NCI-H748 (cell line): ENCODE results near the gene CAVIN2.

Source experiments
- DNase-seq: peaks from one replicate; lab custom pipeline; 2025; ENCODE audit not compliant: unreplicated experiment; lab: John Stamatoyannopoulos, UW

The CAVIN2 gene

DNA sequence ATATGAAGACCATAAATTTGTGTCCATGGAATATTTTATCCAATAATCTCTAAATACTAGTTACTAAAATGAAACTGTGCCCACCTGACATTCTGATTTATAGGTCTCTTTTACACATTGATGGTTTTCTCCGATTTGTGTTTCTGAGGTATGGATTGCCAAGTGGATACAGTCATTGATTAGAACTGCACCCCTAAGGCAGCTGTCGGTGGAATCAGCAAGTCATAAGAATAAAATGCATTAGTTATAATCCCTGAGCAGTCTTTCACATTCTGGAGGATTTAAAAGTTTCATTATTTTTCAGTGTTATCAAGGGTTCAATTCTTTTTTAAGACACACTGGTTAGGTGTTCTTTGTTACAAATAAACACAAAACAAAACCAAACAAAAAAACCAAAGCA is 6.0 kb downstream of the CAVIN2 start:
- DNase-seq, result no peak

DNA sequence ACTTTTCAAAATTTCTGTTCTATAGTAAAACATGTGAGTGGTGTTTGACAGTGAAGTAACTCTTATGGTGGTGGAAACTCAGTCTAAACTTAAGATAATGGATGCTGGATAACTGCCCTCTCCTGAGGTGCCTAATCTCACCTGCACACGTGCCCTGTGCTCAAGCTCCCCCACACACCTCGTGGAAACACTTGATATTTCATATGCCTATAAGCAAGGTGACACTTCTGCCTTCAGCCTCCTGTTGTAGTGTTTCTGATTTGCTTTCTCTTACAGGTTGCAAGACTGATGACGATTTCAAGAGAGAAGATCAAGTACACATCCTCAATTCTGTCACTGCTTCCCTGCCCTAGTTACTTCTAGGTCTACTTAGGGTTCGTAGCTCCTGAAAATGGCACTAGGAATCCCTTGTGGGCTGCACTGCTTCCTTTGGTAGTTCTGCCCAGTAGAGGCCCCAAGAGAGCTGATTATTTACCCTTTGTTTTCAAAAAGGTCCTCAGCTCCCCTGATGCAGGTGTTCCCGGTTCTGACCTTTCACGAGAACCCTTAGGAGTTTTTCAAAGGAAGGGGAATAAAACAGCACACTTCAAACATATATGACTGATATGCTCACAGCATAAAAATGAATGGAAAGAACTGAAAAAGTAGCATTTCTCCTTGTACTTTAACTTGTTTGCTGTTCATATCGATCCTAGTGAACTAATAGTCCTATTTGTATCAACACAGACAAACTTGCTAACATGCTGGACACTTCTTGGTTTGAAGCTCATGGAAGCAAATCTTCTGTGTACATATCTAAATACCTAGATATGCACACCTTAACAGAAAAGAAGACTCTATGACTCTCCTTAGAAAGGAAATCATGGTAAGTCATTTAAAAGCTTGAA is 6.7 kb downstream of the CAVIN2 start:
- peak; percentile 28 for DNase-seq

DNA sequence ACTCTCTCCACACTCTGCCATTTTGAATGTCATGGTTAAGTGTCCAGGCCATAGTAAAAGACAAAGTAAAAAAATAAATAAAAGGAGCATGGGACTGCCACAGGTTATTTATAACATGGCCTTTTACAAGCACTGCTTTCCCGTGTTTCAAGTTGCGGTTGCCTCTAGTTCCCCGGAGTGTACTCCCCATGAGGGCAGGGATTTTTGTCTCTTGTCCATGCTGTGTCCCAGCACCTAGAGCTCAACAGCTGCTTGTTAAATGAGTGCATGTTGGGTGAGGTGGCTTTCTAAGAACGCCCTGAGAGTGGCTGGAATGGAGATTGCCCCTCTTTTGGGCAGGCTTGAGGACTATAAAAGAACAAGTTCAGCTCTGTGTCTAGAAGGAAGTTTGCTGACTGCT is 8.4 kb downstream of the CAVIN2 start:
- no peak for DNase-seq

DNA sequence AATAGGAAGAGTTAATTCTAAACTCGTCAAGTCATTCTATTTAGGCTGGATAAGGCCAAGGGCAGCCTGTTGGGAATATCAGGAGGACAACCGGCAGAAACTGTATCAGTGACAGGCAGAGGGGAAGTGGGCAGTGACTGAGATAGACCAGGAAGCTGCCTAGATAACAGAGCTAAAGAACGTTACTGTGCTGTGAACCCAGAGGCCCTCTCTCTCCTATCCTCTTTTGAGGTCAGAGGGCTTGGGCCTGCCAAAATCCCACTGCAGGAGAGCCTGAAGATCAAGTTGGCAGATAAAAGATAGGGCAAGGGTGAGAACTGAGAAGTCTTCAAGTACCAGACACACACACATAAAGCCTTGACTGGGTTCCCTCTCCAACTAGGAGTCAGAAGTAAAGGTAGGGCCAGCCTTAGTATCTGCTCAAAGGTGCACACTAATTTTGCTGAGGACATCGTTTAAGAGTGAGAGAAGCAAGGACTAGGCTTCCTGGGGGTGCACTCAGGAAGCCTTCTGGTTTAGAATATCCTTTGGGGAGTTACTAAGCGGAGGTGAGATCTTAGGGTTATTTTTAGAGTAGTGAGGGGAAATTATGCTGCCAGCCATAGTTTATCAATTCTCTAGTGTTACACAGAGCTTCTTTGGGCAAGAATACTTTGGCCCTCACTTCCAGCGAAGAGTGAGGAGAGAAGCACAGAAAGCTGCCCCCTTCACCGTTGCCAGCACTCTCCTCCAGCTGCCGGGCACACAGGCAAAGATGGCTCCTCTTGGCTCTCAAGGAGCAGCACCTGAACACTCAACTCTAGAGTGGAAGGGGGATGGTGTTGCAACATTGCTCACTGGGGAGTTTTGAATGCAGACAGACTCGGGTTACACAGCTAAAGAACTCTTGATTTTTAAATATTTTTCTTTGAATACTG is 9.8 kb downstream of the CAVIN2 start:
- DNase-seq, result no peak

DNA sequence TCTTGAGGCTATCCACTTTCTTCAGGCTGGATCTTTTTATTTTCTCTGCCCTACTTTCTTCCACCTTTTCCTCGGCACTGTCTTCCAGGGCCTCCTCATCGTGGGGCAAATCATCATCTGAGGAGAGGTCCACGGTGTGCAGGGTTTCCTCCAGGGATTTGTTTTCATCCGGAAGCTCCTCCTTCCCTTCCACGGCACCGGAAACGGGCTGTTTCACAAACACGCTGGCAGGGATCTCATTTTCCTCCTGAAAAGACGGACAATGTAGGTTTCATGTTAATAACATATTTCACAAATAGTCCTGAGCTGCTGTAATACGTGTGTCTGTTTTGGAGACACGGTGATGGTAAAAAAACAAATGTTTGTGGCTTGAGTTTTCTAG is 10.4 kb downstream of the CAVIN2 start:
- DNase-seq, result no peak

DNA sequence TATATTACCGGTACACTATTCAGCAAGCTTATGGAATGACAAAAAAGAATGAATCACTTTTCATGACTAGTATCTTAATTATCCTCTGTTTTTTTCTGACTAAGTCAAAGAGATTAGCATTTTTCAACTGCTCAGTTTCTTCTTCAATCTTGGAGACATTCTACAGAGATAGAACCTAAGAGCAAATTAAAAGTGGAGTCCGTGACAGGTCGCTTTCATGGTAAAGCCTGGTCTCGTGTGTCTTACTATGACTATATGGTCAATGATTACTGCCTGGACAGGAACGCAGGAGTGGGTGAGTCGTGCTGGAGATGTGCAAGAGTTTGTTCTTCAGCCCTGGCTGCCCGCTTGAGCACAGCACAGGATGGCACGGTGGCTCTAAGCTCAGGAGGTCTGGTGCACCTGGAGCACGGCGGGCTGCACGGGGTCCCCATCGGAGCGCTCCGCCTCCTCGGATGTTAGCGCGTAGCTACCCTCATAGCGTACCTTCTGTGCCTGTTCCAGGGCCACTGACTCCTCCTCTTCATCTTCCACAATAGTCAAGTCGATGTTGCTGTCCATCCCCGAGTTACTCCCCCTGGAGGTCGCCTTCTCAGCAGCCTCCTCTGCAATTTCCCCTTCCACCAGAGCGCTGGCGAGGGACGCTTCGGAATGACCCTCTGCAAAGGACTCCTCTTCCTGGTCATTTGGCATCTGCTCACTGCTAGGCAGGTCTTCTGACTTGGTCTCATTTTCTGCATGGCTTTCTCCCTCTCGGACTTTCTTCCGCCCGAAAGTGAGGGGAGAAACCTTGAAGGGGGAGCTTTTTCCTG is 11.1 kb downstream of the CAVIN2 start:
- no peak for DNase-seq

DNA sequence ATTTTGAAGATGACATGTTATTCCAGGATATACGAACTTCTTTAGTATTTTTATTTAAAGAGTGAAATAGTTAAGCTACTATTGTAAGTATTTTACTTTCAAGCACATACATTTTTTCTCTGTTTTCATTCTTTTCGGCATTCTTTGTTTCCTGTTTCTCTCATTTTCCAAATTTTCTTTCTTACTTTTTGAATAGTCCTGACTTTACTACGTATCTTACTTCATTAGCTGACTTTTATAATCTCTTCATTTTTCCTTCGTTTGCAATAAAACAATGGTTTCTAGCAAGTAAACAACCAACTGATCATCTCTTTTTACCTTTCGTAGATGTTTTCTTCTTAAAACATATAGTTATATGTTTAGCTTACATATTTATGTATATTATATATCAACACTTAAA is 11.8 kb downstream of the CAVIN2 start:
- no peak for DNase-seq

DNA sequence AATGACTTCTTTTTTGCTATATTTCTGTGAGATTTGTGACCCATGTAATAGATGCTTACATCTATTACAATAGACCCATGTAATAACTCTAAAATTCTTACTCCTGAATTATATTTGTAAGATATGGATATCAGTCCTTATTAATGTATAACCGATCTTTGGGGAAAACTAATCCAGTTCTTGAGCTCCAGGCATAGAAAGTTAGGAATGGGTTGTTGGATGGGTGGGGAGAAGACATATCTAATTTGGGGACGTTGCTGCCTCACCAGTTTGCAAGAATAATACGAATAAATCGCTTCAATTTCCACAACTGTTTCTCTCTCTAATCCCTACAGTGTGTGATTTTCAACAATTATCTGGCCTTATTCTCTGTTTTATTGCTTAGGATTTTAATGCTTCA is 13.5 kb downstream of the CAVIN2 start:
- DNase-seq, result no peak

DNA sequence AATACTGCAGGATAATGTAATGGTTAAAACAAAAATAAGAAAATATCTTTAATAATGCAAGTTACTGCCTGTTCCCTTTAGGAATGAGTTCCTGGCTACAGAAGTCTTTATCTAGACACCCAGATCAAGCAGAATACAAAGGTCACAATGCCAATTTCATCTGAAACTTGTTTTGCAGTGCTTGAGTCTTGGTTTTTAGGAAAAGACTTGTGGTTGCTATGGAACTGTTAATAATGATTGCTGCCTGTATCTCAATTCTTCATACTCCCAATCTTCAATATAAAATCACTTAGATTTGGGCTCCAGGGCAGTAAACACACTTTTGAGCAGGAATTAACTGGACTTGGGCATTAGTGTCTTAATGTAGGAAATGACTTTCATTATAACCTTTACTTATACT is 14.2 kb downstream of the CAVIN2 start:
- no peak for DNase-seq

DNA sequence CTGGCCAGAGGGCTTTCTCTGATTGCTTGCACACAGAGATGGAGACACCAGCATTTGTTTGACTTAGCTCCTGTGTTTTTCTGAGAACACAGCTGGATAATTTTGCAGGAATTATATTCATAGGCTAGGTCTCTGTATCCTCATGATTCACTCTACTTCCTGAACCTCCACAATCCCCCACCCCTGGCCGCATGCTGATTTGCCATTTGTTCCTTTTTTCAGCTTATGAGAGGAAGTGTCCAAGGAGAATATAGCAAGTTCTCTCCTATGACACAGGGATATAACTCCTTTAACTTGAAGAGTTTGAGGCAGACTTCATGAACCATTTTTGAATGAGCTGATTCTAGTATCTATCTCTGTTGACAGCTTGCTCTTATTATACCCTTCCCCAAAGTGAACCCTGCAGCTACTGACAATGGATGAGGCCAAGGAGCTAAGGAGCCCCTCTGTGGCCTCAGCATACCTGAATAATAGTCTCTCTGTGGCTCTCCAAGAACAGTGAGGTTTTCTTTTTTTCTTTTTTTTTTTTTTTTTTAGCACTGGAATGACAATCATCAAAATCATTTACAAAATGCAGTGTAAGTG is 15.4 kb downstream of the CAVIN2 start:
- DNase-seq, result no peak

DNA sequence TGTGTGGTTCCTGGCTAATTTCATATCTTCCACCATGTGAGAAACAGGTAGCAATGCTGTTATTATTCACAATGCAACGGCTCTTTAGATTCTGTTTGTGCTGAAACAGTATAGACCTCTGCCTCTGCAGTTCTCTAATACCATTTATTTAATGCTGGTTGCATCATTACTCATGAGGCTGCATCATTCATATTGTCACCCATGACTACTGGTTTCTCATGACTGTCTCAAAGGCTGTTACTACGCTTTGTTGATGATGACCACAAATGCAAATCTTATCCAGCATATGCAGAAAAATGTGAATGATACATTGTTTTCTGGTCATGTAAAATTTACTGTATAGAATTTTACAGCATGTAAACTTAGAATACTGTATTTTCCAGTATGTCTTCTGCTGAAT is 22.5 kb downstream of the CAVIN2 start:
- no peak for DNase-seq

DNA sequence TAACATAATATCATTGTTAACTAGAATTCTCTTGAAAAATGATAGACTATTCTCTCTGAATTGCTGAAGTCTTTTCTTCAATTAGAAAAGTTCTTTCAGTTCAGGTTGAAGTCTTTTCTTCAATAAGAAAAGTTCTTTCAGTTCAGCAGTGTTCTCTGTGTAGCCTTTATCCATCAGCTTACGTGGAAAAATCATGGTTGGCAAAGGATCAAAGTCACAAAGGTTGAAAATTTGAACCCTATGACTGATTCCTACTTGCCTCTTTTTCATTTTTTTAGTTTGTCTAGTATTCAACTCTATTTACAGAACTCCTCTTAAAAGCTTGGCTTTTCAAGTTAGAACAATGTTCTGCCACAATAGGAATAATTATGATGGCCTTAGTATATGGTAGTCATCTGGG is 25.8 kb downstream of the CAVIN2 start:
- DNase-seq, result no peak

DNA sequence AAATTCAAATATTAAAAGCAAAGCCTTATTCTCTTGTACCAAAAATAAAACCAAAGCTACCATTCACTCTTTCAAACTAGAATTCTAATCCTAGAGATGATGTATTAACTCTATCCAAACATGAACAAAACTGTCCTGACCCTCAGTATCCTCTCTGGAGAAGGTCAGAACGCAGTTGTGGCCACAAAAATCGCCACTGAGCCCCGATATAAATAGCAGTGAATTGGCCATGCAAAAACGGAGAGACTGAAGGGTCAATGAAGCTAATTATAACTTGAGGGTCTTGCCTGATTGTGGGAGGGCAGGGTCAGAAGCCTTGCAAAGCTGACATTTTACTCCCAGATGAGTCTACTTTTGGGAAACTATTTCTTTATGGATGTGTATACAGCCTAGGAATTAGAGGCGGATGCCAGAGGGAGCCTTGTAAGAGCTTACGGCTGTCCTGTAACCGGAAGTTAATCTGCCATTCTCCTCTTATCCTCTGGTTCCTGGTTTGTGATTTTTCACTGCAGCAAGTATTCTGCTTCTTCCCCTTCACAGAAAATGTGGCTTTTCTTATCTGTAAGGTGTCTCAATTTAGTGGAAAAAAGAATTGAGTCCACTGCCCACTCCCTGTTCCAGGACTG is 28.1 kb downstream of the CAVIN2 start:
- no peak for DNase-seq

DNA sequence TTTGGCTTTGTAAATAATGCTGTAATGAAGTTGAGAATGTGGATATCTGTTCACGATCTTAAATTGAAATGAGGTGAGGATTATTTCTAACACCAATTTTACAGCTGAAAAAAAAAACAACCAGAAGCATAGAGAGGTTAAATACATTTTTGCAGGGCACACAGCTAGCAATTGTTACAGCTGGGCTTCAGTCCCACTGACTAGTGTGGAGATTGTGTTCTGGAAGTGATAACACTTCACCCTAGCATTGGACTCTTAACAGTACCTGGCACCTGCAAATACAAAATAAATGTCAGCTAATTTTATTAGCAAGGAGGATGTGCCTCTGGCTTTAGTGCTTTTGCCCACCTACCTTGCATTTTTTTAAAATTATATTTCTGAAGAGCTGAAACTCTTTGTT is 28.8 kb downstream of the CAVIN2 start:
- no peak for DNase-seq

DNA sequence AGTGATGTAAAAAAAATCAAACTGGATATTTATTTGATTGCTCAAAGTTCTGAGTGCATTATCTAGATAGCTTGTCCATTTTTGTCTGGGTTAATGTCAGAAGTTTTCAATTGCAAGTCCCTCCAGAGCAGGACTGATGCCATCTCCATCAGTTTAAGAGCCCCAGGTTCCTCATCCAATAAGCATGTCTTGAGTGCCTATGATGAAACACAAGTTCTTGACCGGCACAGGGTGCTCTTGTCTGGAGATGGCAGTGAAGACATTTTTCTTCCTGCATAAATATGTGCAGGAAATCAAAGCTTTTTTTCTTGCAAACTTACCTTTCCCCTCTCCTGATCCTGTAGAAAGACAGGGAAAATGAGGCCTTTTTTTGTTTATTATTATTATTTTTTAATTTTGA is 31.9 kb downstream of the CAVIN2 start:
- DNase-seq, result no peak

DNA sequence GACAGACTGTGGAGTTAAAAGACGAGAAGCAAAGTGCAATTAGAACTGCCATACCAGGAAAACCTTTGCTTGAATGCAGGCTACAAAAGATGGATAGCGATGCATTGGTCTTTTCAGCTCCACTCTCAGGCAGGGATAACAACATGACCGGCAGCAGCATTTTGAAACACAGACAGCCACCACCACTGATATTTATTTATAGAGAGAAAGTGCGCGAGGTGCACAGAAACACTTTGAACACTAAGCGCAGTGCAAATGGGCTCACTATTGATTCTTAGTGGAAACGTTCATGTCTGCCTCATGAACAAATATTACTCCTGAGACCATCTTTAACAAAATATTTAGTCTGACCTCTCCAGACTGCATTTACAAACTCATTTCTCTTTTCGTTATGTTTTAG is 32.9 kb downstream of the CAVIN2 start:
- peak; percentile 21 for DNase-seq

DNA sequence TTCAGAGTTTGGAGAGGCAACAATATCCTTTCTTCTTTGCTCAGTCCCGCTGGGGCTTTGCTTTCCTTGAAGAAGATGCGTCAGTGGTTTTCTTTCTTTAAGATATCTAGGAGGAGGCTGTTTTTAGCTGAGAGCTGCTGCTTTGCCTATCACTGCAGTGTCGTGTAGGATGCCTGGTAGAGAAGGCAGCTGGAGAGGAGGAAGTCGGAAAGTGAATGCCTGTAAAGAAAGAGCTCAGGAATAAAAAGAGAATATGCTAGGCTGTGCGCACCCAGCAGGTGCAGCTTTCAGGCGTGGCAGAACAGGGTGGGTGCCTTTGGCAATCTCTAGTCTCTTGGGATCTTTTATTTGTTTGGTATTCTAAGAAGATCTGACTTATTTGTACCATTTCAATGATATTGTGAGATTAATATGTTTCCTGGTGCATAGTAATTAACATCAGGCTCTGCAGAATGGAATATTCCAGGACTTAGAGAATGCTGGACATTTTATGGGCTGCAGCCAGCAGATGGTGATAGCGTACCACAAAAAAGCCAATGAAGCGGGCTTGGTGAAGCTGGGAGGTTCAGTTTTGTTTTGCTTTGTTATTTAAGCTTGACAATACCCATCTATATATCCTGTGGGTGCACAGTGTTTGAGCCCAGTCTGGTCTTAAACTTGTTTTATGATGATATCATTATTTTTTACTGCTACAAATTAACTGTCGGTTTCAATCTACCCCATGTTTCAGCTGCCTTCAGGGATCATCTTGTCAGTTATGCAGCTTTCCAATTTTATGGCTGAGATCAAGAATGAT is 34.9 kb downstream of the CAVIN2 start:
- peak; percentile 79 for DNase-seq

DNA sequence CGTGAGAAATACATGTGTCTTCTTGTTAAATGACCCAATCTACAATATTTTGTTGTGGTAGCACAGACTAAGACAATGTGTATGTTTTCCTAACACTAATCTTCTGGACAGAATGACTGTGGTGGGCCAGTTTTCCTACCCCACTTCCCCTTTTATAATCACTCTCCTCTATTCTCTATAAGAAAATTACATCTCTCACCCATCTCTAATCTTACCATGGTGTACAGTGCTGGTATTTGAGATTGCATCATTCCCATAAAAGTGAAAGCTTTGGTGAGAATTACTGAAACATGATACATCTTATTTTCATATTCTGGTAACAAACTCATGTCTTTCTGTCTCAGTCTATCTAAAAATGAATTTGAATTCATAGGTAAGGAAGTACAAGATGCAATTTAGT is 40.5 kb downstream of the CAVIN2 start:
- no peak for DNase-seq

DNA sequence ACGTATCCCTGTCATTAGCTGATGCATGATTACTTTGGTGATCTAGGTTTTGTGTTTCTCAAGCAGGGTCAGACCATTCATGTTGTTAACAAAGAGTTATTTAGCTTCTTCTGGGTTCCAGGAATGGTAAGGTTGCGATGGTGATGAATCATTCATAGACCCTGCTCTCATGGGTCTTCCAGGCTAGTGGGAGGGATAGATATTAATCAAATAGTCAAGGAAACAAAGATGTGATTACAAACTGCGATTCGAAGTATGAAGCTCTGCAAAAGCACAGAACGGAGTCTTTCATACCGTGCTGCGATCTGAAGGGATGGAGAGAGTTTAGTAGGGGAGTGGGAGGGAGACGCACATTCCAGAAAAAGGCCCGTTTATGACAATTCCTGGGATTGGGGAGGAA is 42.1 kb downstream of the CAVIN2 start:
- DNase-seq, result no peak

DNA sequence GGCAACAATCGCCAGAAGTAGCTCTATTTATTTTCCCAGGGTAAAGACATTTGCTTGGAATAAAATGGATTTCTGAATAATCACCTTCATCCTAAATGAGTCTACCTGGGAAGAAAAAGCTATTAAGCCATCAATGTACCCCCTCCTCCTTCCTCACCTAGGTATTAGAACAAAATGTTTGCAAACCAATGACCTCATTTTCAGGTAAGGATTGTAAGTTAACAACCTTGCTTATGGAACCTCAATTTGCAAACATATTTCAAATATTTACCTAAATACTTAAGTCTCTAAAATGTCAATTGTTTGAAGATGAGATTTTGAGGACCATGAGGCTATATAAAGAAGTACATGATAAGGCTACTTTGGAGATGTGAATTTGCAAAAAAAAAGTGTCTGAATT is 43.9 kb downstream of the CAVIN2 start:
- peak; percentile 21 for DNase-seq
